TTC549 (cell line): ENCODE data around the gene SNAPC1.
"Not testable (repeated sequence)": the region's sequence is repeated elsewhere in the genome, so short reads cannot be mapped to it uniquely, and the experiment has no call there.

Experiments used
- FAIRE-seq: peaks from 2 replicates; lab custom pipeline; 2012; peaks lifted over from hg19 to GRCh38; lab: Jason Lieb, UNC

The SNAPC1 gene

DNA sequence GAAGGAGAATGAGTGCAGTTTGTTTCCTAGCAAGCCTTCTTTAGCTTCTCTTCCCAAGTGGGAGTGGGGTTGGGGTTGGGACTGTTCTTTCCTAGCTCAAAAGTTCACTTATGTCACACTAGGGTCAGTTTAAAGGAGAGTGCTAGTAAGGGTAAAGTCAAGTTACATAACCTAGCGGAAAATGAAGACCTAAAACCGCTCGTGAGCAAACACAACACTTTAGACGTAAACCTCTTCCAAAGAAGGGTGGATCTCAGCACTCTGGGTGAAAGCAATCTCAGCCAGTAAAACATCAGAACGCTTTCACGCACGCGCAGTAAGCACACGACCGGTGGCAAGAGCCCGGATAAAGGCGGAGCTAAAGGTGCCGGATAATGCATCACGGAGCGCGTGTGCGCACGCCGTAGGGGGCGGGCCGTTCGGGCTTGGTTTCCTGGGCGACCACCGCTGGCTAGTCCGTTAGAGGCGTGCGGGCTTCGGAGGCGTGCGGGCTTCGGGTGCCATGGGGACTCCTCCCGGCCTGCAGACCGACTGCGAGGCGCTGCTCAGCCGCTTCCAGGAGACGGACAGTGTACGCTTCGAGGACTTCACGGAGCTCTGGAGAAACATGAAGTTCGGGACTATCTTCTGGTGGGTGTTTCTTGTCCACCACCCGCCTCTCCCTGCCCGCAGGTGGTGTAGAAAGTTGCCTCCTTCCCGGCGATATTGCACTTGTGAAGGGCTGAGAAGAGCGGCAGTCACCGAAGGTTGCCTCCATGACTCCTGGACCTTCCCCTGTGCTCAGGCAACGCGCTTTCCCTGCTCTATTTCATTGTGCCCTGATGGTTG, at the start of gene SNAPC1:
TSS of gene SNAPC1 (plus strand) at position 462 of the 828 bp plus-strand sequence. CDS start at position 503, 41 bp downstream.
- peak; percentile 94 for FAIRE-seq

GRCh38 chr14:61713724-61714437, 48.3 kb upstream of the SNAPC1 start:
- no peak for FAIRE-seq

GRCh38 chr14:61716956-61717355, 45.3 kb upstream of the SNAPC1 start:
- FAIRE-seq, result no peak

GRCh38 chr14:61718039-61718438, 44.2 kb upstream of the SNAPC1 start:
- no peak for FAIRE-seq

GRCh38 chr14:61719344-61720293, 42.6 kb upstream of the SNAPC1 start:
- no peak for FAIRE-seq

DNA sequence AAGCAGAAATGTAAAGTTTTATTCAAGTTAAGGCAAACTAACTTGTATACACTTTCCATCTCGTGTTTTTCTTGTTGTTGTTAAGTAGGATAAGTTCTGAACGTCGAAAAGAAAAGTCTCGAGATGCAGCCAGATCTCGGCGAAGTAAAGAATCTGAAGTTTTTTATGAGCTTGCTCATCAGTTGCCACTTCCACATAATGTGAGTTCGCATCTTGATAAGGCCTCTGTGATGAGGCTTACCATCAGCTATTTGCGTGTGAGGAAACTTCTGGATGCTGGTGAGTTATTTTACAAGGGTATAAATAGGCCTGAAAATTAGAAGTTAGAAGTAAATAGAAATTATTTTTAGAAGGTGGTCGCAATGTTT, 41.9 kb upstream of the SNAPC1 start:
- FAIRE-seq, result no peak

DNA sequence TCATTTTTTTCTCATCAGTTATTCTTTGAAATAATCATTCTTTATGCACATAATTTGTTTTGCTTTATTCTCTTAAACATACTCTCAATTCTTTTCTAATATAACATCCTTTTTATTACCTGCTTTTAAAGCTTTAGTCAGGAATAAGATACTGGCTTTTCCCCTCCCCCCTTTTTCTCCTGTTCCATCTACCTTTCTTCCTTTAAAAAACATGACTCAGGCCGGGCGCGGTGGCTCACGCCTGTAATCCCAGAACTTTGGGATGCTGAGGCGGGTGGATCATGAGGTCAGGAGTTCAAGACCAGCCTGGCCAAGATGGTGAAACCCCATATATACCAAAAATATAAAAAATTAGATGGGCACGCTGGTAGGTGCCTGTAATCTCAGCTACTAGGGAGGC, 41.5 kb upstream of the SNAPC1 start:
- FAIRE-seq, result no peak

DNA sequence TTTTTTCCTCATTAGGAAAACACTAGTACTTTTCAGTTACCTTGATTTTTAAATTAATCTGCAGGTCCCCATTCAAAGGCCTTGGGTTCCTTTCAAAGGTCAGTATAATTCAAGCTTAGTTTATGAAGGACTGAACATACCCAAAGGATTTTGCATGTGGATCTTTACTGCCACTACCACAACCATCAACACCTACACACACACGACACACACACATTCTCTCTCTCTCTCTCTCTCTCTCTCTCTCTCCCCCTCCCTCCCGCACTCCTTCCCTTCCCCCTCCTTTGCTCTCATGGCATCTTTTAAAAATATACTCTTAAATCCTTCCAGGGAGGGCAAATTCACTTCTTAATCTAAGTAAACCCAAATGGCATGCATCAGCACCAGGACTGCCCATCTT, 38.1 kb upstream of the SNAPC1 start:
- FAIRE-seq, result no peak

DNA sequence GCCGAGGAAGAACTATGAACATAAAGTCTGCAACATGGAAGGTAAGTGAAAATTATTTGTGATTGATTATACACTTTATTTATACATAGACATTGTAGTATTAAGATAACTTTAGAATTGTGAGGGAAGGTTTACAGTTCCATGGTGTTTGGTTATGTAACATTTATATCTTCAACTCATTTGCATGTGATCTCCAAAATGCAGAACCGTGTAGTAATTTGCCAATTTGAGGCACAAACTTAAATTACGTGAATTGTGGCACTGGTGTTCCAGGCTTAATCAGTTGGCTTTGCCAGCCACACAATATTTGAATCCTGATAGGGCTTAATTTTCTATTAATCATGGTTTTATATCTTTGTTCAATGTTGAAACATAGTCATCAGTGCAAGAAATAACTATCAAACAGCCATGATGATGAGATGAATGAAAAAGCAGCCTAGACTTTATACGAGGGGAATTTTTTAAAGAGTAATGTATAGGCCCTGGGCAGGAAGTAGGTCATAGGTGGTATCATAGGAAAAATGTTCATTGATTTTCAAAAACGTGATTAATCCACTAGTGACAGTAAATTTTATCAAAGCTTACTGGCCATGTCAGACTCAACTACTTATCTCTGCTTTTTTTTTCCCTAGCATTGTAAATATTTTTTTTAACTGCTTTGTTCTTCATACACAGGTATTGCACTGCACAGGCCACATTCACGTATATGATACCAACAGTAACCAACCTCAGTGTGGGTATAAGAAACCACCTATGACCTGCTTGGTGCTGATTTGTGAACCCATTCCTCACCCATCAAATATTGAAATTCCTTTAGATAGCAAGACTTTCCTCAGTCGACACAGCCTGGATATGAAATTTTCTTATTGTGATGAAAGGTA, 35.2 kb upstream of the SNAPC1 start:
- no peak for FAIRE-seq

DNA sequence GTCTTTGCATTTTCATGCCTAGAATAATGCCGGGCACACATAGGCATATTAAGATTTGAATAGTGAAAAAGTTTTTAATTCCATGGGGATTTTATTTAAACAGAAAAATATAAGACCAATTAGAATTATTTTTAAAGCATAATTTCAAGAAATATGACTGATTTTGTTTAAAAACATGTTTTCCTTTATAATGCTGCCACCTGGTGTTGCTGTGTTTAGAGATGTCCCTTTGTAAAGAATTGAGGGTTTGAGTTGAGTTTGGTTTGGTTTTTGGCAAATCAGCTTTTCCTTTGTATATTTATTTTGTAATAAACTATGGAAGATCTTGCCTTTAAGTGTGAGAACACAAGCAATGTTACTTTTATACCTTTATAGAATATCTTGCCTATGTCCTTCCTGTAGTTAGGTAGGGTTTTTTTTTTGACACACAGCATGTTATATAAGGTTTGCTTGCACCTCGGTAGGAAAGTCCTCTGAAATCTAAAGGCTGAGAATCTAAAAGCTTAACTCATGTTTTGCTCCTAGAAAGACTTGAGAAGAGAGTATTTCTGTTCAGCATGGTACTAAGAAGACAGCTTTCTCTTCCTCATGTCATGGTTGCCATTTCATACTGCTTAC, 31.4 kb upstream of the SNAPC1 start:
- FAIRE-seq, result peak; percentile 45

- FAIRE-seq, result no peak
These were observed 28.2 kb upstream of the SNAPC1 start for GRCh38 chr14:61733972-61734371.

DNA sequence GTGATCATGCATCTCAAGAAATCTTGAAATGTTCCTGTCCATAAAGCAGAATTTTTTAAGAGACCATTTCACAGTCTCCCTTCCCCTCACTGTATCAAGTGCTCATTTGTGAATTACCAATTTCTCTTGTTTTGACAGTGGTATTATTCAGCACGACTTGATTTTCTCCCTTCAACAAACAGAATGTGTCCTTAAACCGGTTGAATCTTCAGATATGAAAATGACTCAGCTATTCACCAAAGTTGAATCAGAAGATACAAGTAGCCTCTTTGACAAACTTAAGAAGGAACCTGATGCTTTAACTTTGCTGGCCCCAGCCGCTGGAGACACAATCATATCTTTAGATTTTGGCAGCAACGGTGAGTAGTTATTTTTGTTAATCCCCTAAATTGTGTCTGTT, 25.5 kb upstream of the SNAPC1 start:
- no peak for FAIRE-seq

GRCh38 chr14:61737915-61738314, 24.3 kb upstream of the SNAPC1 start:
- FAIRE-seq, result no peak

- FAIRE-seq, result no peak
These were observed 23.1 kb upstream of the SNAPC1 start for GRCh38 chr14:61739133-61739532.

- FAIRE-seq, result no peak
These were observed 19.8 kb upstream of the SNAPC1 start for GRCh38 chr14:61742371-61742770.

GRCh38 chr14:61744238-61744637, 18.0 kb upstream of the SNAPC1 start:
- FAIRE-seq, result no peak

DNA sequence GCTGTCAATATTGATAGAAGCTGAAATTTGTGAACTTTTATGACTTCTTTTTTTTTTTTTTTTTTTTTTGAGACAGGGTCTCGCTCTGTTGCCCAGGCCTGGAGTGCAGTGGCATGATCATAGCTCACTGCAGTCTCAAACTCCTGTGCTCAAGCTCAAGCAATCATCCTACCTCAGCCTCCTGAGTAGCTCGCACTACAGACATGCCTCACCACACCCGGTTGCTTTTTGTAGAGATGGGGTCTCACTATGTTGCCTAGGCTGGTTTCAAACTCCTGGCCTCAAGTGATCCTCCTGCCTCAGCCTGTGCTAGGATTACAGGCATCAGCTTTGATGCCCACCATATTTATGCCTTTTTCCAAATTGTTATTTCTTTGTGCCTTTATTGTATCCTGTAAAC, 15.9 kb upstream of the SNAPC1 start:
- not testable (repeated sequence) for FAIRE-seq

GRCh38 chr14:61746881-61747280, 15.3 kb upstream of the SNAPC1 start:
- FAIRE-seq, result no peak

DNA sequence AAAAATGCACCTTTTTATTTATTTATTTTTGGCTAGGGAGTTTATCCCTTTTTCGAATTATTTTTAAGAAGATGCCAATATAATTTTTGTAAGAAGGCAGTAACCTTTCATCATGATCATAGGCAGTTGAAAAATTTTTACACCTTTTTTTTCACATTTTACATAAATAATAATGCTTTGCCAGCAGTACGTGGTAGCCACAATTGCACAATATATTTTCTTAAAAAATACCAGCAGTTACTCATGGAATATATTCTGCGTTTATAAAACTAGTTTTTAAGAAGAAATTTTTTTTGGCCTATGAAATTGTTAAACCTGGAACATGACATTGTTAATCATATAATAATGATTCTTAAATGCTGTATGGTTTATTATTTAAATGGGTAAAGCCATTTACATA, 14.9 kb upstream of the SNAPC1 start:
- no peak for FAIRE-seq

GRCh38 chr14:61749264-61749663, 13.0 kb upstream of the SNAPC1 start:
- FAIRE-seq, result no peak

DNA sequence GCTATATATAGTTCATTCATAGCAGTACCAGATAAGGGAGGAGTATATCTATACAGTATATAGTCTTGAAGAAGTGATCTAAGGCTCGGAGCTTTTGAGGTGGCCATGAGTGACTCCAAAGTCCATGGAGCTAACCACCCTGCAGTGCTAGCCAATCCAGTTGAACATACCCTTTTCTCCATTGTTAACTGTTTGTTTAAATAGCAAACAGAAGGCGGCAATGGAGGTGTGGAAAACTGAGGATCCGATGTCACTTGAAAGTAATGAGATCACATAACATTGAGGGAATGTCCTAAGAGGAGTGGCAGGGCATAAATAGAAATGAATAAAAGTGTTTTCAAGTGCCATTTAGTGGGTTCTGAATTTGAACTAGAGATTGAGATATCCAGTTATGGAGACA, 12.4 kb upstream of the SNAPC1 start:
- no peak for FAIRE-seq
